GM21723 (cell line): ENCODE measurements around the gene LIG1.

Source experiments
- ATAC-seq: cut with Tn5 transposase; IDR thresholded peaks from one replicate; pipeline ENCODE4 v1.9.1; 2021; ENCODE audit warnings: mild to moderate bottlenecking, moderate library complexity; ENCODE audit not compliant: unreplicated experiment

The LIG1 gene

GRCh38 chr19:48182434-48182833 is 12.3 kb upstream of the LIG1 start:
- ATAC-seq = no peak

DNA sequence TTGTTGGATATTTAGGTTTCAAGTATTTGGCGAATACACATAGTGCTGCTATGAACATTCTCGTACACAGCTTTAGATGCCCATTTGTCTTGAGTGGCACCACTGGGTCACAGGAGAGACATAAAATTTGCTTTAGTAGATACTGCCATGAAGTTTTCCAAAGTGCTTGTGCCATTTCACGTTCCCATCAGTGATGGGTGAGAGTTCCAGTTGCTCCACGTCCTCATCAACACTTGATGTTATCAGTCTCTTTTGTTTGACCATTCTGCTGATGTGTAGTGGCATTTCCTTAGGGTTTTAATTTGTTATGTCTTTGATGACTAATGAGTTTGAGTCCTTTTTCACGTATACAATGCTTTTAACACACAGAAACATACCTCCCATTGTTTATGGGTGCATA is 11.4 kb upstream of the LIG1 start:
- no peak for ATAC-seq

DNA sequence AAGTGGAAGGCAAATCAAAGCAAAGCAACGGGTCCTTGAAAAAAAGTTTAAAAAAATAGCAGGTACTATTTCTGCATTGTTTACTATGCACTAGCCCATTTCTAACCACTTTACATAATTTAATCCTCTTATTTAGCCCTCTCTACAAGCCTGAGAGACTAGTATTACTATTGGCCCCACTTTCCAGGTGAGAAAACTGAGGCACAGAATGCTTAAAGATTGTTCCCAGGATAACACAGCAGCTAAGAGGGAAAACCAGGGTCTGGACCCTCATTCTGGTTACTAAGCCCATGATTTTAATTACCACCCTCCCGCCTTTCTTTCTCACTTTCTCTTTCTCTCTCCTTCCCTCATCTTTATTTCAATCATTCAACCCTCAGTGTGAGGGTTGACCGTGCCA is 6.1 kb upstream of the LIG1 start:
- ATAC-seq = no peak

DNA sequence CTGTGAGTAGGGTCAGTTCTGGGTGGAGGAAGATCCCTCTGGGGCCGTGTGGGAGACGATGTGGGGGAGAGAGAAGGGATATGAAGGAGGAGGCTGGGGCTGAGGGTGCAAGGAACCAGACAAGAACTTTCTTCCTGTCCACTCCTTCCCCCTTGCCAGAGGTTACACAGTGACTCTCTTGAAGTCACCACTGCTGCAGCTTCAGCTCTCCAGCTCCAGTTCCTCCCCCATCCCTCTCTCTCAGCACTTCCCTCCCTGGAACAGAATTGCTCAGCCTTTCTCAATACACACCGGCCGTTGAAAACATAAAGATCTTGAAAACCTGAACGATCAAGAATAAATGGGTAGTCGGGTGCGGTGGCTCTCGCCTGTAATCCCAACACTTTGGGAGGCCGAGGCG is 5.4 kb upstream of the LIG1 start:
- no peak for ATAC-seq

DNA sequence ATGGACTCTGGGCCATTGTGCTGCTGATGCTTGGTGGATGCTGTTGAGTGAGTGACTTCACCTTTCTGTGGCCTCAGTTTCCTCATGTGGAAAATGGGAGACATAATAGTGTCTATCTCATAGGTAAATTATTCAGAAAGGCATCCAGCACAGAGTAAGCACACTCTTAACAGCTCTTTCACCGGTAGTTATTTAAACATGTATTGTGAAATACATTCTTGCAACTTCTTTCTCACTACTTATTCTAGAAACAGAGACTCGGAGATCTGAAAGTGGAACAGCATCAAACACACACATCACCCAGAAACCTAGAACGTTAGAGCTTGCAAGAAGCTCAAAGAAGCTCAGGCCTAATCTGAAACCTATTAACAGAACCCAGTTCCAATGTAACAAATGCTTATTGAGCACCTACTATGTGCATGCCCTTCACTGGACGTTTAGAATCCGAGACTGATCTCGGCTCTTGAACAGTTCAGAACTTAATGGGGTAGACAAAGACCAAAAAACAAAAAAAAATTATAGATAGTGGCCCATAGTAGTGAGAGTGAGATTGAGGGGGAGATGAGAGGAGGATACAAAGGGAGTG is 4.4 kb upstream of the LIG1 start:
- no peak for ATAC-seq

DNA sequence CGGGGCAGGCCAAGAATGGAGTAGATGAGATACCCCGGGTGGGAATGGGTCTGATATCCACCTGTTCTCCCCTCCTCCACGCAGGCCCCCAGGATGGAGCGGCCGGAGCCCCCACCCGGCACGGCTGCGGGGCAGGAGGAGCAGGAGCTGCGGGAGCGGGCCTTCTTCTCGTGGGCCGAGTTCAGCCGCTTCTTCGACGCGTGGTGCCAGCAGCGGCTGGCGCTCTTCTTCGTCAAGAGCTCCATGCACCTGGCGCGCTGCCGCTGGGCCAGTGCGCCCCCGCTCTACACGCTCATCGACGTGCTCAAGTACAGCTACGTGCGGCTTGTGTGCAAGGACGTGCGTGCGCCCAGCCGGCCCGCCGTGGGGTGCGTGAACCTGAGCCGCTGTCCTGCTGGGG is 1.6 kb upstream of the LIG1 start:
- ATAC-seq = no peak

- ATAC-seq = no peak
Observed at GRCh38 chr19:48170817-48171347, 738 bp upstream of the LIG1 start.

DNA sequence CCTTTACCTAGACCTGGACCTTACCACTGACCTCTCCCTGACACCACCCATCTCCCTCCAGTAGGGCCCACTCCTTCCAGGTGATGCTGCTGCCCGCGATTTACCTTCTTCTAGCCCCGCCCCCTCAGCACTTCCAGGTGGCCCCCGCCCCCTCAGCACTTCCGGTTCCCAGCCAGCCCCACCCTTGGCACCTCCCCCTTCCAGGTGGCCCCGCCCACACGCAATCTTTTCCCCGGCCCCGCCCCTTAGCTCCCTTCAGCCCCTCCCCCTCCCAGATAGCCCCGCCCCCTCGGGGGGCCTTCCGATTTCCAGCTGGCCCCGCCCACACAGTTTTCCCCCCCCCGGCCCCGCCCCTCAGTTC is 586 bp downstream of the LIG1 start:
- peak; percentile 8 for ATAC-seq

- ATAC-seq = no peak
Observed at GRCh38 chr19:48168689-48169088, 1.5 kb downstream of the LIG1 start.

DNA sequence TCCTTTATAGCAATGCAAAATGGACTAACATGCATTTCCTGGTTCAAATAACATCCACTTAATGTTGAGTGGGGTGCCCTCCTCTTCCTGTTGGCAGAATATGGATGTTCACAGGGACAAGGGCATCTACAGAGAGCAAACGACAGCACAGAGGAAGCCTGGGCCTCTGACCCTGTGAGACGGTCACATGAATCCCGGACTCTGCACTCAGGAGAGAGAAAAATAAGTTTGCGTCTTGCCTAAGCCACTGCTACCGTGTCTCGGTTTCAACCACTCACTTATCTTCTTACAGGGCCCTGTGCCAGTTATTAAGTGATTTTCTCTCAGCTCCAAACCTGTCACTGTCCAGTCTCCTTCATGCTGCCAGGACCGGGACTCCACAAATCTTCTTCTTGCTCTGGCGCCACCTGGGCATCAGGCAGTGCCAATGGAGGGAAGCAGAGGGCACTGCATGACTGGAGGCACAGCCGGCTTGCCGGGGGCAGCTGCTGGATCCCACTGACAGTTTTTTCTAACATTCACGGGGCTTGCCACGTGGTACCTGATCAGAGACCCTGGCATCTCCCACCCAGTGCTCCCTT is 11.8 kb downstream of the LIG1 start:
- no peak for ATAC-seq

DNA sequence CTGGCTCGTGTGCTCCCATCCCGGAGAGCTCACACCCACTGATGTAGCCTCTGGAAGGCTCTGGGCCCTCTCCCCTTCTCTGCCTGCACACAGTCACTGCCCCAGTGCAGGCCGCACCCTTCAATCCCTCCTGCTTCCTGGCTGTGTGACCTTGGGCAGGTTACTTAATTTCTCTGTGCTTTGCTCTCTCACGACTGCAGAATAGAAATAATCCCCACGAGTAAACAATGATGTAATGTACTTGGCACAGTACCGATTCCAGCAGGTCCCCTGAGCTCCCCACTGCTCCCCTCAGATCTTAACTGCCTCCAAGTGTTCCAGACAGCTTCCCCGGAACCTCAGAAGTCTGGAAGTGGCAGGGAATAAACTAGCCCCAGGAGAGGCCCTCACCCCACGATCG is 16.1 kb downstream of the LIG1 start:
- no peak for ATAC-seq

DNA sequence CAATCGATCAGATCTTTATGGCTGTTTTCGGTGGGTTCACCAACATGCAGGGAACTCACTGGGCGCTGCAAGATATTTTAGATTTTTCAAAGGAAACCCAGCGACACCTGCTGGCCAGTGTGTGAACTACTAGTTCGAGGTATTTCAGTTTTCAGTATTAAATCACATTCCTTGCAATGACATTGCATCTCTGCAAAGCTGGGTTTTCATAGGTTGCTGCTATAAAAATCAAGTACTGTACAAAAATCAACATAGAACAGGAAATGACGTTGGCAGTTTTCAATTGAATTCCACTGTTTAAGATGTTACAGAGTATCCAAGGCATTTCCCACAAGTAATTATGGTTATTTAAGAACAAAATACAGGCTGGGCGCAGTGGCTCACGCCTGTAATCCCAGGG is 17.6 kb downstream of the LIG1 start:
- no peak for ATAC-seq

GRCh38 chr19:48149430-48149829 is 20.7 kb downstream of the LIG1 start:
- ATAC-seq = no peak

- no peak for ATAC-seq
Observed at GRCh38 chr19:48148576-48148975, 21.6 kb downstream of the LIG1 start.

DNA sequence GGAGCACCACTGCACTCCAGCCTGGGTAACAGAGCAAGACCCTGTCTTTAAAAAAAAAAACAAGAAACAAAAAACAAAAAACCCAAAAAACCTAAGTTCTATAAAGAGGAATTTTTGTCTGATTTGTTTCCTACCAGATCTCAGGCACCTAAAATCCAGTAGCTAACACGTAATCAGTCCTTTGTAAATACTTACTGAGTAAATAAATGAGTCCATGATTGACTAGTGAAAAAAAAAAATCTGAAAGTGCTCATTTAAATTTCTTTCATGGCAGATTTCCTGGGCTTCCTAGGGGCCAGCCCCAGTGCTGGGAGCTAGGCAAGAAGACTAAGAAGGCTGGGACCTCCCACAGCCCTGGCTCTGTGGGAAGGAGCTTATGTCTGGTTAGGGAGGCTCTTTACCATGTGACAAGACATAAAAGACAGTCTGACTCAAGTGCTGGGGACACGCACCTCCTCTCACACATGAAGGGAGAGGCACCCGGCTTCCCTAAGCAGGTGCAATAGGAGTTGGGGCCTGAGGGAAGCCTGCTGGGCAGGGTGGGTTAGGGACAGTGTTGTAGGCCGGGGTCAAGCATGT is 22.5 kb downstream of the LIG1 start:
- no peak for ATAC-seq

DNA sequence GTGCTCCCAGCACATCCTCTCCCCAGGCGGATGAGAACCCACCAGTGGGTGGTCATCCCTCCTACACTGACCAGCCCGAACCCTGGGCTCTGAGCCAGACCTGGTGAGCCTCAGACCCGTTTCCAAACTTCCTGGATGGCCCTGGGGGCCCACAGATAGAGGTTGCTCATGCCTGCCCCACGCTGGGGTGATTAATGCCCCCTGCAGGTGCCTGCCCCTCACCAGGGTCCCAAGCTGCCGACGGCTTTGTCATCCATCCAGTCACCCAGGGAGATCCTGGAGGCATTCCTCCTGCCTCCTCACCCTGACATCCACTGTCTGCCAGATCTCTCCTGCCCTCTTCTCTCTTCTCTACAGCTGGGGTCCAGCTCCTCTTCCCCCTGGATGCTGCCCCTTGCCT is 31.1 kb downstream of the LIG1 start:
- no peak for ATAC-seq

- ATAC-seq = no peak
Observed at GRCh38 chr19:48137411-48137810, 32.7 kb downstream of the LIG1 start.

DNA sequence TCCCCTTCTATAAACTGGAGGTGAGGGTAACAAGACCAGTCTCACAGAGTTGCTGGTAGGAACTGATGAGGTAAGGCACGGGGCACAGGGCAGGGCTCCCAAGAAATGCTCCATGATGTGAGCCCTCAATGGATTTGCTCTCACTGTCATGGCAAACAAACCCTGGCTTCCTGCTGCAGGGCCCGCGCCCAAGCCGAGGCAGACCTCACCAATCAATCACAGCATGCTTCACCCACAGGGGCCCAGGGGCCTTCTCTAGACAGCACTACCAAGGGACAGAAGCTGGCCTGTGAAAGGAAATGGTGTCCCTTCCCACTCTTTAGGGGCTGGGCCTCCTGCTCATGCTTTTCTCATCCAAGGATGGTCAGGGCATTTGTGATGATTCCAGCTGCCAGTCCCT is 33.6 kb downstream of the LIG1 start:
- no peak for ATAC-seq

DNA sequence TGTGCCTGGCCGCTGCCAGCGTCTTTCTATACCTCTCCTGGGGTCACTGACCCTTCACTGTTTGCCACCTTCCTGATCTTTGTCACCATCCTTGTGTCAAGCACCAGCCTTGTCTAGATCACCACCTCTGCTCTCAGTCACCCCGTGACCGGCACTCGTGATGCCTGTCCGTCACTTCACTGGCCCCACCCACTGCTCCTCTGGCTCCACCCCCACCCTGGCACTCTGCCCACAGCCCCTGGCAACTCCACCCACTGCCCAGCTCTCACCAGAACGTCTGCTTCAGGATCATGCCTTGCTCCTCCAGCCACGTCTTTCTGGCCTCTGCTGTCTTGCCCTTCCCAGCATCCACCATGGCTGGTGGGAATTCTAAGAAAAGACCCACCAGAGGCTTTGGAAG is 34.7 kb downstream of the LIG1 start:
- ATAC-seq = no peak

GRCh38 chr19:48133094-48133493 is 37.0 kb downstream of the LIG1 start:
- no peak for ATAC-seq

DNA sequence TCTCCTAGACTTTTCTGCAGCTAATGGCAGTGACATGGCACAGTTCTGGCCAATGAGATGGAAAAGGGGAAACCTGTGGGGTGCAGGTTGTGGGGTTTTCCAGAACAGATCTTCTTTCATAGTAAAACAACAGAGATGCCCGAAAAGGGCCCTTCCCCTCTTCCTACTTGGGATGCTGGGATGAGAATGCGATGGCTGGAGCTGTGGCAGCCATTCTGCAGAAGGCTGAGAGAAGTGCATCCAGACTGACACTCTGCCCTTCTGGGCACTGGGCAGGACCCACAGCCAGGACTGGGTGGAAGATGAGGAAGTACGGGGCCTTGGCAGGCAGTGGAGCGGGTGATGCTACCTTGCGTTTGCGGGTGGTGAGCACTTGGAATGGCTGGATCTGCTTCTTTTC is 42.6 kb downstream of the LIG1 start:
- ATAC-seq = no peak

DNA sequence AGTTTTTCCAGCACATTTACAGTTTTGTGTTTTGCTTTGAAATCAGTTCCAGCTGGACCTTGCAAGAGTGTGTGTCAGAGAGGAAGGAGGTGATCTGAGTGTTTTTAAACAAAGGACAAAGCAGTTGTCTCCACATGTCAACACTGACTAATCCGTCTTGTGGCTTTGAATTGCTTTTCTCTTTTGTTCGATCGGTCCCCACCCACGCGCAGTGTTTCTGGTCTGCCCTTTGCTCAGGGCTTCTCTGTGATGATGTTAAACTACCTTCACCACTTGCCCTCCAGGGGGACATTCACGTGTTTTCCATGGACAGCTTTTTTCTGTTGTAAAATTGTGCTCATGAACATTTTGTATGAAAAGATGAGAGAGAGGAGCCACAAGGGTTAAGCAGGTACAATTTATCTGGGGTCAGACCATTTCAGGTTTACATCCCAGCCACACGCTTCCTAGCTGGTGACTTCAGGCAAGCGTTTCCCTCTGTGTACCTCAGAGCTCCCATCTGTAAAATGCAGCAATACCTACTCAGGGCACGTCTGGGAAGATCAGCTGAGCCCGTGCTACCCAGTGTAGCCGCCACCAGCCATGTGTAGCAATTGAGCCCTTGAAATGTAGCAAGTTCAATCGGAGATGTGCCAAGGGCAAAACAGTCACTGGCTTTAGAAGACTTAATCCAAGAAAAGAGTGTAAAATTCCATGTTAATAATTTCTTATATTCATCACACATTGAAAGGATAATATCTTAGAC is 46.1 kb downstream of the LIG1 start:
- no peak for ATAC-seq
